GM20431 (cell line): Measurements from ENCODE around the gene PLA1A.

Experiments used
- in situ Hi-C: fragments of 300-500 bp; cut with MseI, MboI; formaldehyde crosslinking; loops from one replicate; pipeline ENCODE4 v1.15.0; 2020; ENCODE audit warnings: low sequenced_read_pairs; ENCODE audit not compliant: unreplicated experiment

The PLA1A gene

DNA sequence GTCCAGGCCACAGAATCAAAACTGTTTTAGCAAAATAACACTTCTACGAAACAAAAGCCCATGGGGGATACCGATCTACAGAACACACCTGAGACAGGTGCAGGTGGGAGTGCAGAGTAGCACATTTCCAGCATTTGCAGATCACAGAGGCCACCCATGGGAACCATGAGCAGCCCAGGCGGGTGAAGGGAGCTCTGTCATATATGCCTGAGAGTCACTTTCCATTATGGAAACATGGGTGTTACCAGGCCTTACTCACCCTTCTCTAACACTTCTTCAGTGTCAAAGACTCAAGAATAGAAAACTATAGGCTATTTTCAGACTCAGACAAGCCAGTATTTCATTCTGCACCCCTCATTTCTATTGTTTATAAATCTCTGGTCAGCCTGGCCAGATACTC, 3.5 kb downstream of the PLA1A start:
- in situ Hi-C loops = no loop called here

DNA sequence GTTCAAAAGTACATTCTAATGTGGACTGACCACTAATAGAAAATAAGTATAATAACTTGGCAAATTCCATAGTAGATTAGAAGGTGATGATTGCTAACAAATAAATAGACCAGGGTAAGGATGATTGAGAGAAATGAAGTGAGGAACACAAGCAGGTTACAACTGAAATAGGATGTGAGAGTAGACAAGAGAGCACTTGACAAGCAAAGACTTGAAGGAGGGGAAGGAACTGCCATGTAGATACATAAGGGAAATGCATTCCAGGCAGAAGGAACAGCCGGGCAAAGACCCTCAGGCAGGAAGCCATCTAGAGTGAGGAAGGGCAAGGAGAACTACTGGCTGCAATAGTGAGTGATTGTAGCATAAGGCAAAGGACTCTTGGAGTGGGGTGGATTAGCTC, 5.0 kb downstream of the PLA1A start:
- in situ Hi-C loops = no loop called here

DNA sequence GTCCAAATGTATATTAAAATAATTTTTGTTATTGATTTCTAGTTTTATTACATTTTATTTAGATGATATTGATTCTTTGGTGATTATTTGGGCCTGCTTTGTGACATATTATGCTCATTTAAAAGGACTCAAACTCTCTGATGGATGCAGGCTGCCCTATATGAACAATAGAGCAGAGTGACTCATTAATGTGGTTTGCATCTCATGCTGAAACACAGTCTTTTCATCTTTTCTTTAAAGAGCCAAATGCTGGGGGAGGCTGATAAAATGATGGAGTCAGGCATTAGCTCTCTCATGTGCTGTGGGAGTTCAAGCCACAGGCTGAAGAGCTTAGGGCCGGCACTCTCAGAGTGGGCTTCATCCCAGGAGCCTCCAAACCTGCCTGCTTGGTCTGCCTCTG, 7.2 kb downstream of the PLA1A start:
- in situ Hi-C loops = no loop called here

DNA sequence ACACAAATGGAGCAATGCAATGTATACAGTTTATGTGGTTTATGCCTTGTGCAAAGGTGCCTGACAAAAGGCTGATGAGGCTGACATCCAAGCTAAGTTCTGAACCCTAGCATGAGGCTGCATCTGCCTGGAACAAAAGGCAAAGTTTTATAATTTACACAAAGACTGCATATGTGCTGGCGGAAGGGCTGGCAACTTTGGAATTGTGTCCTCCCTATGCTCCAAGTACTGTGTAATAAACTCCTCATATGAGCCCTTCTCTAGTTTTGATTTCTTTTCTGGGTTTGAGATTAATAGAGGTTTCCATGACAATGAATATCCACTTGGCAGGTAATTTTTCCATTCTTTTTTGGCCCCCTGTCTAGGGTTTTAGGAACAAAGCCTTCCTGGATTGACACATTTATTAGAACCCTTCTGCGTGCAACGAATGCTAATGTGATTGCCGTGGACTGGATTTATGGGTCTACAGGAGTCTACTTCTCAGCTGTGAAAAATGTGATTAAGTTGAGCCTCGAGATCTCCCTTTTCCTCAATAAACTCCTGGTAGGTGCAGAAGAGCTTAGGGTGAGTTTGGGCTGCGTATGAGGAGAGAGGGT, 10.8 kb downstream of the PLA1A start:
- in situ Hi-C loops = no loop called here

DNA sequence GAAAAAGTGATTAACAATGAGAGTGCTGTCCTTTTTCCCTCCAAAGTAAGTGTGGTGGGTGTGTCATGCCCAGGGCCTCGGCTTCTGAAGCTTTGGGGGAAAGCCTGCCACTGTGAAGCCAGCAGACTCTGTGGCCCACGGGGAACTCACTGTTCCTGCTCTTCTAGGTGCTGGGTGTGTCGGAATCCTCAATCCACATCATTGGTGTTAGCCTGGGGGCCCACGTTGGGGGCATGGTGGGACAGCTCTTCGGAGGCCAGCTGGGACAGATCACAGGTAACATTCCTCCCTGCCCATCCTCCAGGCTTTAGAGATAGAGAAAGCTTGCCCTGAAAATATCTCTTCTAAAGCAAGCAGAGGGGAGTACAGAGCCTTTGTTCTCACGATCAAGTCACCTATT, 11.6 kb downstream of the PLA1A start:
- in situ Hi-C loops = no loop called here

DNA sequence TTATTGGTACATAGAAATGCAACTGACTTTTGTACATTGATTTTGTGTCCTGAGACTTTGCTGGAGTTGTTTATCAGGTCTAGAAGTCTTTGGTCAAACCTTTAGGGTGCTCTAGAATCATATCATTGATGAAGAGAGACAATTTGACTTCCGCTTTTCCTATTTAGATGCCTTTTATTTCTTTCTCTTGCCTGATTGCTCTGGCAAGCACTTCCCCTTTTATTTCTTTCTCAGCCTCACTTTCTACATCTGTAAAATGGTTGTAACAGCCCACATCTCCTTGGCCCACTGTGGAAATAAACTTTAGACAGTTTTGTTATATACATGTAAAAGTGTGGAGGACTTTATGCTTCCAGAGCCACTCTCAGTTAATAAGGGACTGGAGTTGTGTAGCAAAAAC, 14.0 kb downstream of the PLA1A start:
- in situ Hi-C loops = no loop called here

DNA sequence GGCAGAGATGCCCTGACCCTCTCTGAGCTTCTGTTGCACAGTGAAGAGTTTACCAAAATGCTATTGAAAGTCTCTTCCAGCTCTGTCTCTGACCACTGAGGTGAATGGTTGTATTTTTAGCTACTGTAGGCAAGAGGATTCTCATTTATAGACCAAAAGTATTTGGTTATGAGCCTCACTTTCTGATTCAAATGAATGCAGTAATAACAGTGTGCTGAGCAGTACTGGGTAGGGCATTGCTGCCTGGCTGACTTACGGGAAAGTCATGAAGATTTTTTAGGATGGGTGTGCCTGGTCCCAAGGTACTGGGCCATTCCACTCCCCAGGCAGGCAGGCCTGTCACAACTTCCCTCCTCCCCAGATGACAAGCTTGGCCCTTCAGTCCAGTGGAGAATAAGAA, 15.5 kb downstream of the PLA1A start:
- in situ Hi-C loops = no loop called here

DNA sequence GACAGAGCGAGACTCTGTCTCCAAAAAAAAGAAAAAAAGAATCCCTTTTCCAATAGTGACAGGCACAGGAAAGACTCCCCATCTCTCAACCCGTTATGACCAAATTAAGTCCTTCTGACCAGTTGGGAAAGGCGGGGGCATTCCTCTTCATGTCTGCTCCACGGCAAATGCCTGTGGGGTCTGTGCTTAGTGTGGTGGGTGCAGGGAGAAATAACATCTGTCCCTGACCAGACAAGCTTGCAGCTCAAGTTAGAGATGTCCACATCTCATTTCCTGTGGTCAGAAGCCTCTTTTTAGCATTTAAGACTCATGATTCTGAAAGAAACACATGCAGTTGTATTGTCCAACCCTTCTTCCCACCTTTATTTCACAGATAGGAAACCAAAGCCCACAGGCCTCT, 16.2 kb downstream of the PLA1A start:
- in situ Hi-C loops = no loop called here

DNA sequence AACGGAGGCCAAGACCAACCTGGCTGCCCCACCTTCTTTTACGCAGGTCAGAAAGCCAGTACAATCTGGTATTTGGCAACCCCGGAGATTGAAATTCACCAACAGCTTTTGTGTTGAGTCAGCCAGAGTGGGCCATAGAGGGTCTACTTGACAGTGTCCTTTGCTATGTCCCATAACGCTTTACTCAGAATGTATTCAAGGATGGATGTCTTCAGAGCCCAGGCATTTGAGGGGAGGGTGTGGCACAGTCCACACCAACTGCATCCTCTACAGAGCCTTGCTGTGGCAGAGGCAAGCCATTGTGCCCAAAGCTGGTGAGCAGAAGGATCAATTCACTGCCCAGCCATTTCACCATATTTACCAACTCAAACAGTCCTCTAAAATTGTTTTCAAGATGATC, 18.4 kb downstream of the PLA1A start:
- in situ Hi-C loops = no loop called here

DNA sequence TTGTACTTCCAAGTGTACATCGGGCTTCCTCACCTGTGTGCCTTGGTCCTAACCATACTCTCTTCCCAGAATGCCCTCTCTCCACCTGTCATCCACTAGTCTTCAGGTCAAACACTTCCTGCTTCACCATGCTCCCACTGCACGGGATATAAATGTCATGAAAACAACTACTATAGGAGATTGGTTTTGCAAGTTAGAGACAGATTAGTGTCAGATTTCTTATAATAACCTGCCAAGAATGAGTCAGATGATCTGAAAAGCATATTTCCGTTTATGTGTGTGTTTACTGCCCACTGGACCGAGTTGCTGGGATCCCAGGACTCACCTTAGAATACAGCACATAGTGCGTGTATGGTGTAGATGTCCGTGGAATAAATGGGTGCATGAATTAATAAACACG, 21.4 kb downstream of the PLA1A start:
- in situ Hi-C loops = no loop called here

DNA sequence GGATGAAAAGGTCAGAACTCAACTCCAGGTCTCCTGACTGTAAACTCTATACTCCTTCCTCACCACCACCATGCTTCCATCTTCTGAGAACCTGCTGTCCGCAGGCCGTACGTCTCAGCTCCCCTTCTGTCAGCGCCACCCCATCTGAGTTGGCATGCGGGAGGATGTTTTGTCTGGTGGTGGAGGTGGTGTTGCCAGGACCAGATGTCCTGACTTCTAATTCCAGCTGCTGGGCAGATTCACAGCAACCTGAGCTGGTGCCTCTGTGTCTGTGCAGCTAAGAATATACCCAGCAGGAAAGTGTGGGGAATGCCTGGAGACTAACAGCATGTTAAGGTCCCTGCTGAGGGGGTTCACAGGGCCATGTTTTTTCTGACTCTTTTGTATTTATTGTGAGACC, 23.2 kb downstream of the PLA1A start:
- in situ Hi-C loops = no loop called here

DNA sequence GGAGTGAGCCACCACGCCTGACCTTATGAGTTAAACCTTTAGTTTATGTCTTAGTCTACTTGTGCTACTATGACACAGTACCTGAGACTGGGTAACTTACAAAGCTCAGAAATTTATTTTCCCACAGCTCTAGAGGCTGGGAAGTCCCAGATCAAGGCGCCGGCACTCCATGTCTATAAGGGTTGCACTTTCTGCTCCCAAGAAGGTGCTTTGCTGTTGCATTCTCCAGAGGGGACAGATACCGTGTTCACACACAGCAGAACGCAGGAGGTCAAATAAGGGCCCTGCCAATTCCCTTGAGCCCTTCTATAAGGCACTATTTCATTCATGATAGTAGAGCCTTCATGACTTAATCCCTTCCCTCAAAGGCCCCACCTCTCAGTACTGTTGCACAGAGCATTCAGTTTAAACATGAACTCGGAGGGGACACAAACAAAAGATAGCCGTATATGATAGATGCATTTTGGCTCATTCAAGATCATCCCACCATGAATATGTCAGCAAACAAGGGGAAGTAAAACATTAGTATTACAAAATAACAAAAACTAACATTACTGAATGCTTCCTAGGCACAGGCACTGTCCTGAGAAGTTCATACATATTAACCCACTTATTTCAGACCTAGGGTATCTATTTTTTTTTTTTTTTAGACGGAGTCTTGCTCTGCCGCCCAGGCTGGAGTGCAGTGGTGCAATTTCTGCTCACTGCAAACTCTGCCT, 26.5 kb downstream of the PLA1A start:
- in situ Hi-C loops = no loop called here

DNA sequence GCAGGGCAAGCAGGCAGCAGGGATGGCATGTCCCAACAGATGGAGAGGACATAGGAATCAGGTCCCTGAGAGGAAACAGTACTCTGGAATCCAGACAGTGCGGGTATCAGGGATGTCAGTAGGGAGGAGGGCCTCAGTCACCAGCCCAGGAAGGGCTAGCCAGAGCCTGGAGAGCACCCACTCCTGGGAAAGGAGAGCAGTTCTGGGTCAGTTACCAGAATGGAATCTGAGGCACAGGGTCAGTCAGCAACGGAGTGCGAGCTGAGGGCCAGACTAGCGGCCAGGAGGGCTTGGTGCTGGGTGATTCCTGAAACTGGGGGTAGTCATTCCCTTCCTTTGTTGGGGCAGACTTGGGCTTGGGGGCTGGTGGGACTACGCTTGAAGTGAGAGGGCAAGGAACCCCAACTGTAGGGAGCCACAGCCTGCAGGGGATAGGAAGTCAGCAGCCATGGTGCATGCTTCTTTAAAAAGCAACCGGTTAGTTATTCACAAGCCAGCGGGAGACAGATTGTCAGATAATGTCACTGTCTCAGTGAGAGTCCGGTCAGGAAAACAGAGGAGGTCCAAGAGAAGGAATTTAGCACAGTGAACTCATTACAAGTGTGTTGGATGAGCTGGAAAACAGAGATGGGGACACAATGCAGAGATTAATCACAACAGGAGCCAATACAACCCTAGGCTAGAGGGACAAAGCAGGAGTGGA, 27.9 kb downstream of the PLA1A start:
- in situ Hi-C loops = no loop called here

DNA sequence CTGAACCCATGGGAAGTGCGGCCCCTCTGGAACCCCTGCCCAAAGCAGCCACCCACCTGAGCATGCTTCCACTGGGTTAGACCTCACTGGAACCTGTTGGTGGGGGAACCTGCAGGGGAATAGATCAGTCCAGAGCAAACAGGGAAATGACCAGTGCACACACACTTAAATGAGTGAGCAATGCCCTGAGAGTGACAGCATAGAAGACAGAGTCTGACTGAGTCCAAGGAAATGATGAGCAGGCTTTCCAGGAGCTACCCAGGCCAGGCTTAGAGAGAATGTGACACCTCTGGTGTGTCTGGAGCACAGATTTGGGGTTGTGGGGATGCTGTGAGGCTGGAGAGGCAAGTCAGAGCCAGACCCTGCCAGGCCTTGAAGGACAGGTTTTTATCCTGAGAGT, 28.5 kb downstream of the PLA1A start:
- in situ Hi-C loops = no loop called here

DNA sequence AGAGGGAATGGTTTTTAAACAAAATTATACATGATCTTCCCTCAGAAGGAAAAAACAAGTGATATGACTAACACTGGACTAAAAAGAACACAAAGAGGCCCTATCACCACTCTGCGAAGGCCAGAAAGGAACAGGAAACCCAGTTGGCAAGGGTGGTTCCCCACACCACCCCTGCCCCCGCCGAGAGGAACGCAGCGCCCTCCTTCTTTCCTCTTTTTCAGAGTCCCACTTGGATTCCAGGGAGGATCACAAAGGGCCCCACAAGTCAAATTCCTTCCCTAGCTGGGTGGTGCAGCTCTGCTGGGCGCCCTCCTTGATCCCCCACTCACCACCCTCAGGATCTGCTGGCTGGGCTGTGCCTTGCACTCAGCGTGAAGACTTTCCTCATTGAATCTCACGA, 29.8 kb downstream of the PLA1A start:
- in situ Hi-C loops = no loop called here

DNA sequence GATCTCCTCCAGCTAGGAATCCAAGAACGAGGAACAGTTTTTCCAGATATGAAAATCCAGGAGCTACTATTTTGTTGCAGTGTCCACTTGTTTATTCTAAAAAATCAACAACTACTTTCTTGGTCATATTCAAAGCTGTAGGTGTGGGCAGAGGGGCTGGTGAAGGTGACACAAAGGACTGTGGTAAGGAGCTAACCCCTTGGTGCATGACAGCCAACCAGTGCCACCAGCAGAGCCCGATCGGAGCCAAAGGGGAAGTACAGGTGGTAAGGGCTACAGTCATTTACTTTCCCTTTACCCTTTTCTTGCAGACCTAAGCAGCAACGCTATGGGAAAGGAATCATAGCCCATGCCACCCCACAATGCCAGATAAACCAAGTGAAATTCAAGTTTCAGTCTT, 30.7 kb downstream of the PLA1A start:
- in situ Hi-C loops = no loop called here

DNA sequence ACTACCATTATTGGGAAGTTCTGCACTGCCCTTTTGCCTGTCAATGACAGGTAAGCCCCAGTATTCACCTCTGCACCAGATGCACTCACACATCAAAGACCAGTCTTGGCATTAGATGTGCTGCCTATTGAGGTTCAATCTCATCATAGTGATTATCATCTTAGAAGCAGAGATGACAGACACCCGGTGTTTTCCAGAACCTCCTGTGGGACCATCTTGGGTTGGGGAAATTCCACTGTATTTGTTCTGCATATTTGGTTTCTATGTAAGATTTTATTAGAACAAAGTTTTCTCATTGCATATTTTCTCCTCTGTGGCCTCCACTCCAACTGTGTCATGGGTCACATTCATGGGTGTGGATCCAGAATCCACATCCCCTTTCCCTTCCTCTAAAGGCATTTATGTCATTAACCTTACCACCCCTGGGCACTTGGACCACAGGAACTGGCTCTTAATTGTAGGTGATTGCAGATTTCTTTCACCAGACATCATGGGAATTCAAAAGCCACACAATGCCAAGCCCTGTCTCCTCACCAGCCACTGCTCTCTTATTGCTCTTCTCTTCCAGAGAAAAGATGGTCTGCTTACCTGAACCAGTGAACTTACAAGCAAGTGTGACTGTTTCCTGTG, 31.2 kb downstream of the PLA1A start:
- in situ Hi-C loops = no loop called here

DNA sequence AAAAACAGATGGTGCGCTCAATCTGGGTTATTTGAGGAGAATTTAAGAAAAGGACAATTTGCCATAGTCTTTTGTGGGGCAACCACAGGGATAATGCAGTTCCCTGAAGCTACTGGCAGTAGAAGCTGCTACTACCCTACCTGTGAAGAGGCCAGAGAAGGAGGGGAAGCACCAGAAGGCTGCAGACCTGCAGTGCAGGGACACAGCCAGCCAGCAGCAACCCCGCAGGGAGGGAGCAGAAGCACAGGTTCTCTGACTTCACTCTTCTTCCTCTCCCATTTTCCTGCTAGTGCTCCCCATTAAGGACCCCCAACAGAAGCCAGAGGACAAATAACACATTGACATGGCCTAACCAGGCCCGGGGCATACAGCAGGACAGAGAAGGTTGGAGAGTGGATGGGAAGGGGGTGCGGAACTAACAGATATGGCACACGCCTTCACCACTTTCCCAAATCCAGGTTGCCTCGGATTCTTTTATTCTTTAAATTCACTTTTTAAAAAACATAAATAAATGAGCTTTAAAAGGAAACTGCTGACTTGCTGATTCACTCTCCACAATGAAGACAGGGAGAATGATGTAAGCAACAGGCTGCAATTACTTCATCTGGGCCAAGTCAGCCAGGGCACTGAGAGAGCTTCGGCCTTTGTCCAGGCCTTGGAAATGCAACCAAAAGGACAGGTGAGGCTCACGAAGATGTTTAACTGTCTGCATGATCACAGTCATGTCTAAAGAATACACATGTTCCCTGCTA, 32.6 kb downstream of the PLA1A start:
- in situ Hi-C loops = no loop called here

DNA sequence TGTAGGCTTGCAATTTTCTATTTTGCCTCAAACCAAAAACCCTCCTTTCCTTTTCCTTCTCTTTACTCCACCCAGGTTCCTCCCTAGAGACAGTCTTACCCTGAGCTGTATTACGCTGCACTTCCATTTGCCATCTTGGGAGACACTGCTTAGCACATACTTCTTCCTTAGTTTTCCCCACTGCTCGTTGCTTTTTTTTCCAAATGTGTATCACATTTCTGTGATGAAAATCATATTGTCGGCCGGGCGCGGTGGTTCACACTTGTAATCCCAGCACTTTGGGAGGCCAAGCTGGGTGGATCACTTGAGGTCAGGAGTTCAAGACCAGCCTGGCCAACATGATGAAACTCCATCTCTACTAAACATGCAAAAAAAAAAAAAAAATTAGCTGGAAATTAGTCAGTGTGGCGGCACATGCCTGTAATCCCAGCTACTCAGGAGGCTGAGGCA, 33.2 kb downstream of the PLA1A start:
- in situ Hi-C loops = no loop called here

DNA sequence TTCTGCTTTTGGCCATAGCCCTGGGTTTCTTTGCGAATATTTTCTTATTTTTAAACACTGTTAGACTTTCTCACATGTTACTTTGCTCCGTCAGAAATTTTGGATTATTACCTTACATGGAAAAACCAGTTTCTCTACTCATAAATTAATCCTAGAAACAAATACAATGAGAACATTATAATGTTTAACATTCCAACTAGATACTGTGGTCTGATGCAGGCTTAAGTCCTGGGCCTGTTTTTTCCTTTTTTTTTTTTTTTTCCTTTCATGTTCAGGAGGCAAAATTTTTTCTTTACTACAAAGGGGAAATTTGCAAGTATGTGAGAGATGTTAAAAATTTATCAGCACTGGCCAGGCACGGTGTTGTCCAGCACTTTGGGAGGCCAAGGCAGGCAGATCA, 33.8 kb downstream of the PLA1A start:
- in situ Hi-C loops = no loop called here
